SKM-1 (cell line): ENCODE measurements around the gene DCP2.
A peak's percentile ranks its signal among the peaks of the same experiment; 100 is the strongest.

Source experiments
- DNase-seq: peaks from one replicate; lab custom pipeline; 2025; ENCODE audit not compliant: unreplicated experiment; lab: John Stamatoyannopoulos, UW

Gene DCP2

DNA sequence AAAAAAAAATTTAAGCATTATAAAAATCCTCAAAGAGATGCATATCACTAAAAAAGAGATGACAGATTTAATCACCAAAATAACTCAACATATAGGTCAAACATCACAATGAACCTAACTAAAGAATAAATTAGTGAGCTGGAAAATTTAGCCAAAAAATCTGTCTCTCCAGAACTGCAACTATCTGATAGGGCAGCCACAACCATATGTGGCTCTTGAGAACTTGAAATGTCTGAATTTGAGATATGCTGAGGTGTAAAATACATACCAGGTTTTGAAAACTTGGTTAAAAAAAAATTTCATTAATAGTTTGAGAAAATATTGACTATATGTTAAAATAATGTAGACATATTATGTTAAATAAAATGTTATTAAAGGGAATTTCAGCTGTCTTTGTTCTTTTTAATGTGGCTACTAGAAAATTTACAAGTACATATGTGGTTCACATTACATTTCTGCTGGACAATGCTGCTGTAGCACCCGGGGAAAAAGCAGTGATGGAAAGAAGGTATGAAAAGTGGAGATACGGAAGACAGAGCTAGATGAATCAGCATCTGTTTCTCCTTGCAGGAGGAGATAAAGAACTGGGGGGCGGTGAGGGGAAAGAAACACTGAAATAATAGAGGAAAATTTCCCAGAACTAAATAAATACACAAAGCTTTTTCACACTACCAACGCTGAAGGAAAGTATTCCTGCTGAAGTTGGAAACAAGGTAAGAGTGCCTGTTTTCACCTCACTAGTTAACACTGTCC lies 66.1 kb downstream of the DCP2 start:
- no peak for DNase-seq

DNA sequence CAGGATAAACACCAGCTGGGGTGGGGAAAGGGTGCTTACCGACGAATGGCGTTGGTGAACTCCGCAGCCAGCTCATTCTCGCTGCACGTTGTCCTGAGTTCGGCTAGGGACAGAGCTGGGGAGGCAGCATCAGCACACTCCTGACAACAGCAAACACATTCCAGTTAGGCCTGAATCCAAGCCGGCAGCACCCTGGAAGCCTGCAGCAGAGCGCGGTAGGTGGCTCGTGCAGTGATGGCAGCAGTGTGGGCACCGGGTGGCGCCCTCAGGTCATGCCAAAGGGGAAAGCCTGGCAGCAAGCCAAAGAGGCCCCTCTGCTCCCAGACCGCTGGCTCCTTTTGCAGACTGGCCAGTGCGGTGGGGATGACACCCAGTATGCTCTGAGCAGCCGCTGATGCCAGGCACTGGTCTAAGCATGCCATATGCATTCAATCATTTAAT lies 66.9 kb downstream of the DCP2 start:
- no peak for DNase-seq

DNA sequence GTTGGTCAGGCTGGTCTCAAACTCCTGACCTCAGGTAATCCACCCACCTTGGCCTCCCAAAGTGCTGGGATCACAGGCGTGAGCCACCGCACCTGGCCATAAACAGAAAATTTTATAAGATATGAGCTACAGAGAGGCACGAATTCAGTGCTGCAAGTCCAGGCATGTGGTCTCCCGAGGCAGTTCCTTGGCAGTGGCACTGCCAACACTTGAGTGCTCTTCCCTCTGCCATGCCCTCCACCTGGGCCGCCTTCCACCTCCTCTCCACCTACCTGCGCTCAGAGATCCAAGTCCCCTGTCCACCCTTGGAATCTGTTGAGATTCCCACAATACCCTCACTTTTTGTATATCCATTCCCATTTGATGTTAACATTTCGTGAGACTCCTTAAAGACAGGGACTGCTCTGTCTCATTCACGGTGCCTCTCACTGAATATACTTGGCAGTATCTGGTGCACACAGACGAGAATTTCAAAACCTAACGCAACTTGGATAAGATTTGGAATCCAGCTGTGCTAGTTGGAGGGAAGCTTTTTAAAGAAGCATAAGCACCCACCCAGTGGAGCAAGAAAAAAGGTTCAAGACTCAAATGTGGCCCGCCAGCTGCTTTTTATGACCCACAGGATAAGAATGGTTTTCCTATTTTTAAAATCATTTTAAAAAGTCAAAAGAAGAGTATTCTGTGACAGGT lies 68.3 kb downstream of the DCP2 start:
- no peak for DNase-seq

DNA sequence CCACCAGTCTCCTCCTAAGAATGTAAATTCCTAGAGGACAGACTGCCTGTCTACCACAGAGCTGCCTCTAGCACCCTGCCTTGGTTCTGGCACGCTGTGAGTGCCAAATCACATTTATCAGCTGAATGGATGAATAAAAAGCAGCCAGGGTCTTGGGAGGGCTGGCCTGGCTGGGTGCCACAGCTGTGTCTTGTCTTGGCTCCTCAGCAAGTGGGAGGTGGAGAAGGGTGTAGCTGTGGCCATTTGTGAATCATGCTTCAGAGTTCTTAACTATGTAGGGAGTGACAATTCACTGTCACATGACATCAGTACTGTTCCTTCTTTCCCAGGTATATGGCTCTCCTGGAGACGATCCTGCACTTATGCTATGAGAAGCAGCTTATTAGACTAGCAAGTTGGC lies 70.6 kb downstream of the DCP2 start:
- no peak for DNase-seq

DNA sequence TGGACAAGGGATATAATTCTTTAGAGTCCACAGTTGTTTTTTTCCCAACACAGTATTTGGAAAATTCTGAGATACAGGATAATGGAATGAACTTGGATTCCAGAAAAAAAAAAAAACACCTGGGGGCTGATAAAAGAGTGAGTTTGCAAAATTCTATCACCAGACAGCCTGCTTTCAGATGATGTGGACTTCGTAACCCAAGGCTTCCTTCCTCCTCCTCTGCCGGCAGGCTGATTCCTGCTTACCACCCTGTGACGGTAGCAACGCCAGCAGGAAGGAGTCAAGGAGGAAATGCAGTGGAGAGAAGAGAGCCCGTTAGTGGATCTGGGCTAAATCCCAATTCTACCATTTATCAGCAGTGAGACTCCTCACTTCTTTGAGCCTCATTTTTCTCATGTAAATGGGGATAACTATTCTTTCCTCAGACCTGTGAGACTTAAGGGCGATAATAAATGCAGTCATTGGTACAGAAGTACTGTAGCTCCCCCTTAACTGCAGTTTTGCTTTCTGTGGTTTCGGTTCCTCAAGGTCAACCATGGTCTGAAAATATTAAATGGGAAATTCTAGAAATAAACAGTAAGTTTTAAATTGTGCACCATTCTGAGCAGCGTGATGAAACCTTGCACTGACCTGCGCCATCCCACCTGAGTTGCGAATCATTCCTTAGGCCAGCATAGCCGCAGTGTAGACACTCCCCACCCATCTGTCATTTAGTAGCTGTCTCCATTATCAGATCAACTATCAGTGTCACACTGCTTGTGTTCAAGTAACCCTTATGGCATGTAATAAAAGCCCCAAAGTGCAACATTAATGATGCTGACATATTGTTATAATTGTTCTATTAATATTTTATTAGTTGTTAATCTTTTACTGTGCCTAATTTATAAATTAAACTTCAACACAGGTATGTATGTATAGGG lies 71.4 kb downstream of the DCP2 start:
- peak; percentile 39 for DNase-seq

DNA sequence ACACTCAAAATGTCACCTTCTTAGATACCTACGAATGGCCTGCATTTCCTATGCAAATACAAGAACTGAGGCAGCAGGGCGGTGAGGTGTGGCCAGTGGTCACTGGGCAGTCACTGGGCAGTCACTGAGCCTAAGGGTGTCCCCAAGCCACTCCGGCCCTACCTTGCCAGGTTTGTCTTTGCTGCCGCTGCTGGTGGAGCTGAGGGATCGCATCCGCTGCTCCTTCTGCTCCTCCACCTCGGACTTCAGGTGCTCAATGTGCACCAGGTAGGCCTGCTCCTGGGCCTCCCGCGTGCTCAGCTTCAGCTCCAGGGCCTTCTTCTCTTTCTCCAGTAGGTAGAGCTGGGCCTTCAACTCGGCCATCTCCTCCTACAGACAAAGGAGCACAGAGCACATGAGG lies 72.3 kb downstream of the DCP2 start:
- no peak for DNase-seq

- no peak for DNase-seq
Observed at GRCh38 chr5:113050721-113051382, 74.3 kb downstream of the DCP2 start.

DNA sequence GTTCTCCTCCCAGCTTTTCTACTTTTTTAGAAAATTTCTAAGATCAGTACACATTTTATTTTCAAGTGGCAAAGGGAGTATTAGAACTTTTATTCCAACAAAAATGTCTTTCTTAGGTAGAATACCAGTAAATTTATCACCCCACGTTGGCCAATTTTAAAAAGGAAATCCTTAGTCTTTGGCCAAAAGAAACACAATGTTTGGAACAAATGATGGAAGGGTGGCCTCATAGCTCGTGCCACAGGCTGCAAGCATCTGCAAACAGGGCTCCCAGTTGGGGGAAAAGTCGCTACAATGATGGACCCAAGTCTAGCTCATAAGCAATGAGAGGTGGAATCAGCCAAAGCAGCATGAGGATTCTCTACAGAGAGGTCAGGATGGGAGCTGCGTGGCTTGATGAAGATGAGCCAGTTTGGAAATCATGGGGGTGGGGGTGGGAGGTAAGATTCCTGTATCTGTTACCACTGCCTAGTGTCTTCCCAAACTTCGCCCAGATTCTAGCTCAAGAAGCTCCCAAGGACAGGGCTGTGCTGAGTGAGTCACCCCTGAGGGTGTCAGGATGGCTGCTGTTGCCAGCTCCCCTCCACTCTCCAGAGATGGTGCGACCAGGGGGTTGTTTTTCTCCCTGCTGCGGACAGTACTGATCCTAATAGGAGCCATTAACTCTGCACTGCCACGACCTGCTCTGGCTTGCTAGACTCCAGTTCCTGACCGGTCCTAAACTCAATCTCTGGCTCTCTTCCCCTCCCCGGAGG lies 75.6 kb downstream of the DCP2 start:
- no peak for DNase-seq

- DNase-seq, result no peak
Observed at GRCh38 chr5:113053511-113053995, 77.0 kb downstream of the DCP2 start.

DNA sequence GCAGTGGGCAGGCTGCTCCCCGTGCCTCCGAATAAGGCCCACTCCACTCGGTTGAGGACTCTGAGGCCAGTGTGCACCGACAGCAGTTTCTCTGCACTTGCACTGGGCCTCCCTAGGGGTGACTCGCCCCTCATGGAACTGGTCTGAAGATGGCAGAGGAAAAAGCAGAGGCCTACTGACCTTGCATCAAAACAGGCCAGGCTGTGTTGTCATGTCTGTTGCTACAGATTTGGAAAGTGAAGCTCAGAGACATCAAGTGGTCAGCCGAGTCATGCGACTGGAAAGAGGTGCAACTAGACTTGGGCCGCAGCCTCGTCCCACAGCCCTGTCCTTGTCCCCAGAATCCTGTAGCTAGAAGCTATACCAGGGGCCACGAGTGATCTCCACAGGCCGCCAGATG lies 78.3 kb downstream of the DCP2 start:
- no peak for DNase-seq

- DNase-seq, result peak; percentile 19
Observed at GRCh38 chr5:113056988-113057387, 80.4 kb downstream of the DCP2 start.

DNA sequence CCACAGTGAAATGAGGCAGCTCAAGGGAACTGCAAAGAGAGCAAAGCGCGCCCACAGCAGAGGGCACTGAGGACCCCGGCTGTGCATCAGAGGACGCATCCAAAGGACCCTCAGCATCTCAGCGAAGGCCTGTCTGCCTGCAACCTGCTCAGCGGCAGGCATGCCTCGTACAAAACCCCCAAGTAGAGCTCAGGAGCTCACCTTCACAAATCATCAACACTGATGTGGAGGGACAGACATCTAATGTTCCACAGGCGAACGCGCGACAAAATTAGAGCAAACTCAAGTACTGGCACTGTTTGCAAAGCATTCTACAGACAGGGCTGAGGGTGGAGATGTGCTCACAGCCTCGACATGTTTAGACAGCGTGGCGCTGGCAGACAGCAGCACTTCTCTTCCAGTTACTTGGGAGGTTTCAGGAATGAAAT lies 81.0 kb downstream of the DCP2 start:
- no peak for DNase-seq

- no peak for DNase-seq
Observed at GRCh38 chr5:113058269-113058668, 81.7 kb downstream of the DCP2 start.

GRCh38 chr5:113058706-113059226 lies 82.2 kb downstream of the DCP2 start:
- no peak for DNase-seq

- no peak for DNase-seq
Observed at GRCh38 chr5:113059232-113060040, 82.8 kb downstream of the DCP2 start.

DNA sequence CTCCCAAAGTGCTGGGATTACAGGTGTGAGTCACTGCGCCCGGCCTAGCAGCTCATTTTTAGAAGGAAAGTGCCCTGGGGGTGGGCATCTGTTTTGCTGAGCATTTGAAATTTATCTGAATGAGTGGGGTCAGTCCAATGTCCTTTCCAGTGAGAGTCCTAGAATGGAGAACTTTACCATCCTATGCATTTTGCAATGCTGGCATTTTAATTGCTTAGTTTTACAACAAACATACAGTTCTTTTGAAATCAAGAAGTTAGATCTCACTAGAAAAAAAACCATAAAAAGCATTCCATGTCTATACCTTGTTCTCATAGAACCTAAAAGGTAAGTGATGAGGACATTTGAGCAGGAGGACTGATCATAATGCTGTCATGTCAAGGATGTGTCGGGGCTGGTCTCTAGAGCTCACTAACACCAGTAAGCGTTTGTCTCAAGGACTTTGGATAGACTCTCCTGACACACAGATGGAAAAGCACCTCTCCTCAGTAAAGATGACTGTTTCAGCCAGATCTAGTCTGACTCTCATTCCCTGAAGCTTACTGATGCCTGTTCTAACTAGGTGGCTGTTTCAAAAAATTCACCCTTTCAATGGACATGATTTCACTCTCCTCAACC lies 83.9 kb downstream of the DCP2 start:
- DNase-seq, result no peak

DNA sequence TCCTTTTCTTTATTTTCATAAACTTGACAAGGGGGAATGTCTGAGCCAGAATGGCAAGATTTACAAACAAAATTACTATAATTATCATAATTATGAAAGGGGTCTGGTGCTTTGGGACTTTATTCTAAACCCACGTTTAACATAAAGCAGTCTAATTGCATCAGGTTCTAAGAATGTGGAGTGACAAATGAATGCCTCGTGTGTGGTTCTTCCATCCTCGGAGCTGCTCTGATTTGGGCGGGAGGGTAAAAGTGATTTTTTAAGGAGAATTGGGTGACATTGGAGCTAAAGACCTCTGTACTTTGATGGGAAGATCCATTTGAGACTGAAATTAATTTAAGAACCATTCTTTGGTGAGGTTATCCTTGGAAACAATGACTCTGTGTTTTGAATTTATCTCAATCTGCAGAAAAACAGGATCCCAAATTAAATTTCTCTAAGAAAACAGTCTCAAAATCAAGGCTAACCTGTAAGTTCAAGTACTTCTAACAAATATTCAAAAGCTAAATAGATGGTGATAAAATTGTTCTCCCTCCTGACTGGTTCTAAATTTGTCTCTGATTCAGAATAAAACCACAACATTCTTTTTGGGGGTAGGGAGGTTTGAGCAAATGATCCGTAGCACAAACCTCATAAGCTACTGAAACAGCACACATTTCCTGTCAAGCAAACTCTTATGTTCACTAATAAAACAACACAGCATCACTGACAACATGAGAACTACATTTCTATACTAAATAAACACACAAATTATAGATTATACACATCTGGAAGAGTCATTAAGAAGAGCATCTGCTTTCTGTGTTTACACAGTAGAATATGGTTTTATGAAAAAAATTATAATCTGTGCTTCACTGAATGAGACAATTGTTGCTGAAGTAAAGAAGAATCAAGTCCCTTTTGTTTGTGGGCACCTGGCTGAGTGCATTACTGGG lies 85.5 kb downstream of the DCP2 start:
- no peak for DNase-seq
